HepG2 (cell line): ENCODE data around the gene DYSF. TPM values are rescaled to one million over a fixed set of nuclear protein-coding genes. Genes with fewer than 3 reads are reported as not detected.

Experiments used
- ARNT2 ChIP-seq: sonication (generic); formaldehyde crosslinking; IDR thresholded peaks from 2 replicates; pipeline ENCODE4 v1.8.0; 2022; ENCODE audit warnings: mild to moderate bottlenecking, low read depth, missing genetic modification reagents, moderate library complexity
- CBX5 ChIP-seq: sonication (generic); formaldehyde crosslinking; IDR thresholded peaks from 2 replicates; pipeline ENCODE4 v1.4.0; 2020; ENCODE audit warnings: missing genetic modification reagents, borderline replicate concordance
- CEBPG ChIP-seq: IDR thresholded peaks from 2 replicates; pipeline ENCODE4 v1.6.1; 2016
- GATAD2A ChIP-seq: IDR thresholded peaks from 2 replicates; pipeline ENCODE4 v1.6.1; 2016
- POGZ ChIP-seq: sonication (generic); formaldehyde crosslinking; IDR thresholded peaks from 2 replicates; pipeline ENCODE4 v1.4.0; 2020; ENCODE audit warnings: mild to moderate bottlenecking, missing genetic modification reagents
- POLR2G ChIP-seq: fragments of 200-400 bp; formaldehyde crosslinking; IDR thresholded peaks from 2 replicates; pipeline ENCODE4 v1.6.1; 2018; ENCODE audit warnings: mild to moderate bottlenecking, low read depth, low read length, moderate library complexity
- SKIL ChIP-seq: sonication (generic); formaldehyde crosslinking; IDR thresholded peaks from 2 replicates; pipeline ENCODE4 v1.8.0; 2022; ENCODE audit warnings: missing genetic modification reagents, mild to moderate bottlenecking, moderate library complexity, borderline replicate concordance
- ZFP37 ChIP-seq: sonication (generic); formaldehyde crosslinking; IDR thresholded peaks from 2 replicates; pipeline ENCODE4 v1.4.0; 2020; ENCODE audit warnings: missing genetic modification reagents, borderline replicate concordance
- ZFX ChIP-seq: sonication (generic); formaldehyde crosslinking; IDR thresholded peaks from 2 replicates; pipeline ENCODE4 v1.4.0; 2020; ENCODE audit warnings: mild to moderate bottlenecking, low read depth, missing genetic modification reagents, moderate library complexity
- ZNF180 ChIP-seq: sonication (generic); formaldehyde crosslinking; IDR thresholded peaks from 2 replicates; pipeline ENCODE4 v1.4.0; 2020; ENCODE audit warnings: low read depth, missing genetic modification reagents, borderline replicate concordance
- ZNF335 ChIP-seq: sonication (generic); formaldehyde crosslinking; IDR thresholded peaks from 2 replicates; pipeline ENCODE4 v1.4.0; 2020; ENCODE audit warnings: missing genetic modification reagents
- ZNF687 ChIP-seq: sonication (generic); formaldehyde crosslinking; IDR thresholded peaks from 2 replicates; pipeline ENCODE4 v1.5.1; 2020; ENCODE audit warnings: mild to moderate bottlenecking, missing genetic modification reagents, moderate library complexity
- ZNF720 ChIP-seq: sonication (generic); formaldehyde crosslinking; IDR thresholded peaks from 2 replicates; pipeline ENCODE4 v1.4.0; 2020; ENCODE audit warnings: missing genetic modification reagents
- ZNF782 ChIP-seq: sonication (generic); formaldehyde crosslinking; IDR thresholded peaks from 2 replicates; pipeline ENCODE4 v1.4.0; 2020; ENCODE audit warnings: missing genetic modification reagents, mild to moderate bottlenecking, borderline replicate concordance
- polyA plus RNA-seq, 8 experiments: library from polyadenylated mRNA; depleted of rRNA in 3 of 8; stranded (reverse) in 7 of 8; unstranded in 1 of 8; fragments of >200 nt; fragmentation: Illumina TruSeq in 4 of 8; extraction: Trizol in 4 of 8; gene quantifications; 2 replicates each; pipeline versions ENCODE4 v1.2.1 to v1.2.3, GENCODE V29; 2011 to 2016; ENCODE audit warnings: low read depth in 4 of 8, missing spikeins in 1 of 8, mixed read lengths in 1 of 8; ENCODE audit not compliant: insufficient read depth in 1 of 8
- total RNA-seq, 5 experiments: library from RNA; depleted of rRNA; stranded (reverse); fragments of >200 nt; fragmentation: Illumina TruSeq; extraction: Trizol; gene quantifications; 2 replicates each; pipeline ENCODE4 v1.2.3, GENCODE V29; 2016; ENCODE audit warnings: low read depth in 1 of 5
- TF ChIP-seq, protein P1 (sequence below): IDR thresholded peaks from 2 replicates; pipeline ENCODE4 v1.6.1; 2016; ENCODE audit warnings: low read depth, missing genetic modification reagents, missing compliant biosample characterization
- TF ChIP-seq, protein P2 (sequence below): sonication (generic); formaldehyde crosslinking; IDR thresholded peaks from 2 replicates; pipeline ENCODE4 v1.8.1; 2023; ENCODE audit warnings: mild to moderate bottlenecking, moderate library complexity, missing genetic modification reagents

DYSF gene
- total and polyA plus RNA-seq, 2 of the 13 experiments (the other 11 are each of a cell fraction or from before 2014, with no cell fraction given) = 0.15 to 2.4 TPM

DNA sequence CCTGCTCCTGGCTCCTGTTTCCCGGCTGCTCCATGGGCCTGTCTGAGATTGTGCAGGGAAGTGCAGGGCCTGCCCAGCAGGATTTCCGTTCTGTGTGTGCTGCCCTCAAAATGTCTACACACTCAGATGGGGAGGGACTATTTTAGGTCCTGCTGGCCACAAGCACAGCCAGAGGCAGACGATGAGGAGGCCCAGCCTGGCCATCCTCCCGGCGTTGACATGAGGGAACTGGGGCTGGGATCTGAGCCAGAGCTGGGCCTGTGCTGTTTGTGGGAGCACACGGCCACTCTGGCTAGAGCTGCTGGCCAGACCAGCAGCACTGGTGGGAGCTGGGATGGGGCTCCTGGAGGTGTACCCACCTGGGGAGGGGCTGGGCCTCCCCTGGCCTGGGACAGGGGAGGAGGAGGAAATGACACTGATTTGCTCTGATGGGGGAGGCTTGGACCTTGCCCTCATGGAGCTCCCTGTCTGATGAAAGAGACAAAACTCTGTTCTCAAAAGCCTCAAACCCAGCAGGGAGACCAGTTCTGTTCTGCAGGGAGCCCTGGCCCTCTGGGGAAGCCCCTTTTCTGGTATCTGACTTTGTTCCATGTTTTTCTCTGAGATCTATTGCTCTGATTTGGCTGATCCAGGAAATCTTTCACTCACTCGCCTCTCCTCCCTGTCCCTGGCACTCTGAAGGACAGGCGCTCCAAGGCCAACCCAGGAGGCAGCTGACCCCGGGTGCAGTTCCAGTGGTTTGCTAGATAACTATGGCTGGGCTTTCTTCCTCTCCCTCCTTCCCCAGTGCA, 161.8 kb downstream of the DYSF start (continued):
- TF ChIP-seq SKIL (CRISPR knock-in tag) = no peak
- peak; percentile 34; the same call in 1 of the 2 replicates for TF ChIP-seq ARNT2 (CRISPR knock-in tag)
- 0 out of 2 replicates have a peak, but pooled peaks have one; percentile 8 for TF ChIP-seq CEBPG
- TF ChIP-seq ZNF720 (CRISPR knock-in tag) = no peak
- TF ChIP-seq ZFP37 (CRISPR knock-in tag) = no peak
- TF ChIP-seq POGZ (CRISPR knock-in tag) = no peak
- peak; percentile 47; the same call in 1 of the 2 replicates for TF ChIP-seq POLR2G
- TF ChIP-seq ZNF782 (CRISPR knock-in tag) = 0 out of 2 replicates have a peak, but pooled peaks have one; percentile 42
- peak; percentile 16; the same call in 1 of the 2 replicates for TF ChIP-seq ZFX (CRISPR knock-in tag)
- 0 out of 2 replicates have a peak, but pooled peaks have one; percentile 13 for TF ChIP-seq CBX5
- TF ChIP-seq ZNF335 (CRISPR knock-in tag) = no peak
- peak; percentile 32; the same call in 1 of the 2 replicates for TF ChIP-seq GATAD2A
- TF ChIP-seq ZNF180 (CRISPR knock-in tag) = no peak
- TF ChIP-seq, protein P1, sequence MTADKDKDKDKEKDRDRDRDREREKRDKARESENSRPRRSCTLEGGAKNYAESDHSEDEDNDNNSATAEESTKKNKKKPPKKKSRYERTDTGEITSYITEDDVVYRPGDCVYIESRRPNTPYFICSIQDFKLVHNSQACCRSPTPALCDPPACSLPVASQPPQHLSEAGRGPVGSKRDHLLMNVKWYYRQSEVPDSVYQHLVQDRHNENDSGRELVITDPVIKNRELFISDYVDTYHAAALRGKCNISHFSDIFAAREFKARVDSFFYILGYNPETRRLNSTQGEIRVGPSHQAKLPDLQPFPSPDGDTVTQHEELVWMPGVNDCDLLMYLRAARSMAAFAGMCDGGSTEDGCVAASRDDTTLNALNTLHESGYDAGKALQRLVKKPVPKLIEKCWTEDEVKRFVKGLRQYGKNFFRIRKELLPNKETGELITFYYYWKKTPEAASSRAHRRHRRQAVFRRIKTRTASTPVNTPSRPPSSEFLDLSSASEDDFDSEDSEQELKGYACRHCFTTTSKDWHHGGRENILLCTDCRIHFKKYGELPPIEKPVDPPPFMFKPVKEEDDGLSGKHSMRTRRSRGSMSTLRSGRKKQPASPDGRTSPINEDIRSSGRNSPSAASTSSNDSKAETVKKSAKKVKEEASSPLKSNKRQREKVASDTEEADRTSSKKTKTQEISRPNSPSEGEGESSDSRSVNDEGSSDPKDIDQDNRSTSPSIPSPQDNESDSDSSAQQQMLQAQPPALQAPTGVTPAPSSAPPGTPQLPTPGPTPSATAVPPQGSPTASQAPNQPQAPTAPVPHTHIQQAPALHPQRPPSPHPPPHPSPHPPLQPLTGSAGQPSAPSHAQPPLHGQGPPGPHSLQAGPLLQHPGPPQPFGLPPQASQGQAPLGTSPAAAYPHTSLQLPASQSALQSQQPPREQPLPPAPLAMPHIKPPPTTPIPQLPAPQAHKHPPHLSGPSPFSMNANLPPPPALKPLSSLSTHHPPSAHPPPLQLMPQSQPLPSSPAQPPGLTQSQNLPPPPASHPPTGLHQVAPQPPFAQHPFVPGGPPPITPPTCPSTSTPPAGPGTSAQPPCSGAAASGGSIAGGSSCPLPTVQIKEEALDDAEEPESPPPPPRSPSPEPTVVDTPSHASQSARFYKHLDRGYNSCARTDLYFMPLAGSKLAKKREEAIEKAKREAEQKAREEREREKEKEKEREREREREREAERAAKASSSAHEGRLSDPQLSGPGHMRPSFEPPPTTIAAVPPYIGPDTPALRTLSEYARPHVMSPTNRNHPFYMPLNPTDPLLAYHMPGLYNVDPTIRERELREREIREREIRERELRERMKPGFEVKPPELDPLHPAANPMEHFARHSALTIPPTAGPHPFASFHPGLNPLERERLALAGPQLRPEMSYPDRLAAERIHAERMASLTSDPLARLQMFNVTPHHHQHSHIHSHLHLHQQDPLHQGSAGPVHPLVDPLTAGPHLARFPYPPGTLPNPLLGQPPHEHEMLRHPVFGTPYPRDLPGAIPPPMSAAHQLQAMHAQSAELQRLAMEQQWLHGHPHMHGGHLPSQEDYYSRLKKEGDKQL (CRISPR knock-in tag) = no peak
- peak; percentile 56 for TF ChIP-seq ZNF687 (CRISPR knock-in tag)
- TF ChIP-seq, protein P2, sequence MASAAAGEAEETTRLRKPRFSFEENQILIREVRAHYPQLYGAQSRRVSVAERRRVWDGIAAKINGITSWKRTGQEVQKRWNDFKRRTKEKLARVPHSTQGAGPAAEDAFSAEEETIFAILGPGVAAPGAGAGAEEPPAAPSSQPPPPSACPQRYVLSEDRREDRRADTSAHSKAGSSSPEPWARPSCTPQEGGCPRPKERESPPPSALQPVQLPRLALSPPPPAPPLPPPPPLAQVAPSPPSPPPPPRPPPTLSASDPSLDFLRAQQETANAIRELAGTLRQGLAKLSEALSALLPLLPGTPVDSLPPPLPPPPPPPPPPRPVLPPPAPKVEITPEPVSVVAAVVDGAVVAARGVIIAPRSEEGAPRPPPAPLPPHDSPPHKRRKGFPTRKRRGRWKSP (CRISPR knock-in tag) = no peak
